LNCAP (cell line): Measurements from ENCODE around the gene SLC16A5.

Experiments
- CTCF ChIP-seq: fragments of 450-650 bp; IDR thresholded peaks from 2 replicates; pipeline ENCODE4 v1.5.1; 2017; ENCODE audit warnings: mild to moderate bottlenecking

Gene SLC16A5

GRCh38 chr17:75048249-75048878, 39.4 kb upstream of the SLC16A5 start:
- no peak for TF ChIP-seq CTCF

- TF ChIP-seq CTCF = no peak
Measured at GRCh38 chr17:75049057-75049456, 38.7 kb upstream of the SLC16A5 start.

GRCh38 chr17:75049706-75050105, 38.0 kb upstream of the SLC16A5 start:
- no peak for TF ChIP-seq CTCF

- TF ChIP-seq CTCF = no peak
Measured at GRCh38 chr17:75051941-75052340, 35.8 kb upstream of the SLC16A5 start.

- TF ChIP-seq CTCF = peak; percentile 45; the same call in 1 of the 2 replicates
Measured at GRCh38 chr17:75059369-75060345, 28.1 kb upstream of the SLC16A5 start.

GRCh38 chr17:75060434-75061054, 27.2 kb upstream of the SLC16A5 start:
- TF ChIP-seq CTCF = no peak

- no peak for TF ChIP-seq CTCF
Measured at GRCh38 chr17:75061055-75061438, 26.7 kb upstream of the SLC16A5 start.
